G401 (cell line): Measurements from ENCODE around the gene CHMP4A. TPM values are rescaled to one million over a fixed set of nuclear protein-coding genes. Genes with fewer than 3 reads are reported as not detected.

Experiments
- DNase-seq: peaks from one replicate; pipeline ENCODE4 v3.0.0-alpha.2; 2015; ENCODE audit warnings: low spot score
- in situ Hi-C: cut with HindIII; loops from 2 replicates; pipeline ENCODE4 v1.10.0; 2016; ENCODE audit warnings: low sequenced_read_pairs, mixed read lengths
- total RNA-seq: library from RNA; depleted of rRNA; stranded (reverse); fragments of >200 nt; shearing (Covaris generic); gene quantifications from 2 replicates; pipeline ENCODE4 v1.2.3, GENCODE V29; 2014; rRNA removed

The CHMP4A gene
- 30.8 and 40.4 TPM in 2 replicates for total RNA-seq

DNA sequence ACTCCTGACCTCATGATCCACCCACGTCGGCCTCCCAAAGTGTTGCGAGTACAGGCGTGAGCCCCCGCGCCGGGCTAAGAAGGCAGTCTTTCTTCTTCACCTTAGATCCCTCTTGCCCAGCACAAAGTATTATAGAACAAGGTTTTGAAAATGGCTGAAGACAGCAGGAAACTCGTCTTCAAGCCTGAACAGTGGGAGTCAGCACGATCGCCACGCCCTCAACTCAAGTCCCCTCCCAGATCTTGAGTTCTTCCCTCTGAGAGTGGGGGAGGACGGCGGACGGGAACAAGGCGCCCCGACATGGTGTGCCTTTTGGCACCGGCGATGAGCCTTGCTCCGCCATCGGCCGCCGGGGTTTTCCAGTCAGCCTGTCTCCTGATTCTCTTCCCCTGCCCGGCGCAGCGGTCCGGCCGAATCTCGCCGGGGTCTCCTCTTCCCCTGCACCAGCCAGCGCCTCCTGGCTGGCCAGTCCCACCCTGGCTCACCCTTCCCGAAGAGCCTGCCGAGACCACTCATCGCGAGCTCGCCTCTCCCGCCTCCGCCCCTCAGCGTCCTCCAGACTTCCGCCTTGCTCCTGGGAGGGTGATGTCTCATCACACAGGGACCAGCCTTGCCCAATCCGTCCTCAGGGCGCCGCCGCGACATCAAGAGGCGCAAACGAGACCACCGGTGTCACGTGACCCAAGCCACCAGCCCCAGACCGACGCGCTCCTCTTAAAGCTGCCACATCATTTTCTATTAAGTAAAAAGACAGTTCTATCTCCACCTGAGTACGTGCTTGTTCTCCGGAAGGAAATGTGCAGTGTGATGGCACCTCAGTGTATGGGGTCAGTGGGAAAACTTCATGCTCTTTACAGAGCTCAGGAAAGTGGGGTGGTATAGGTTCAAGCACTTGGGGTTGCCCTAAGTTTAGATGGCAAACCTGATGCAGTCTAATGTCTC, at the start of gene CHMP4A:
Gene CHMP4A, minus strand, starts transcription at position 565 of the 942 bp plus-strand sequence. Its CDS starts 49 bp downstream, at position 516.
- DNase-seq: peak; percentile 95
- in situ Hi-C loops: no loop called here

GRCh38 chr14:24261969-24262327, 48.7 kb upstream of the CHMP4A start:
- no peak for DNase-seq
- in situ Hi-C loops: no loop called here

DNA sequence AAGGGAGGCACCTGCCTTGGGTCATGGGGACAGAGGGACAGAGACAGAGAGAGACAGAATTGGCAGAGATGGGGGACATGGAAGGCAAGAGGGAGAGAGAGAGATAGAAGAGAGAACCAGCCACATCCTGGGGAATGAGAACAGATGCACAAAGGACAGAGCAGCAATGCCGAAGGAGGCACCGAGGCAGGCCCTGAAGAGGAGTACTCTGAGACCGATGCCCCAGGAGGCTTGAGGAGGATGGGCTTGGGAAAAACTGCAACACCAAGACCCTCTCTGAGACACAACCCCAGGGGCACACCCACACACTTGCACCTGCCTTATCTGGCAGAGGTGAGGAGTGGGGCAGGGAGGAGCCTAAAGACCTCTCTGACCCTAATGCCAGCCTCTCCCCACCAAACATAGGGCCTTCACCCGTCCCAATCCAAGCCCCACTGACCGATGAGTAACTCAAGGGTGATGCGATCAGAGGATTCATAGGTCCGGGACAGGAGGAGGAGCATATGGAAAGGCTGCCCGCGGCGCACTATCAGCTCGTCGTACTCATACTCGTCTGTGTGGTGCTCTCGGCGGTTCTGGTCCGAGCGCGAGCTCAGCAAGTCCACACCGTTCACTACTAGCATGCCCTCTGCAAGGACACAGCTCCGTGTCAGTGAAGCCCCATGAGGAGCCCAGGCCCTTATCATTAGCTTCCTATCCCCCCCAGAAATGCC, 48.1 kb upstream of the CHMP4A start:
- no peak for DNase-seq
- in situ Hi-C loops: no loop called here

- in situ Hi-C loops: no loop called here
- DNase-seq: no peak
These were observed 47.5 kb upstream of the CHMP4A start for GRCh38 chr14:24260780-24261157.

- in situ Hi-C loops: no loop called here
- DNase-seq: no peak
These were observed 46.9 kb upstream of the CHMP4A start for GRCh38 chr14:24260026-24260779.

DNA sequence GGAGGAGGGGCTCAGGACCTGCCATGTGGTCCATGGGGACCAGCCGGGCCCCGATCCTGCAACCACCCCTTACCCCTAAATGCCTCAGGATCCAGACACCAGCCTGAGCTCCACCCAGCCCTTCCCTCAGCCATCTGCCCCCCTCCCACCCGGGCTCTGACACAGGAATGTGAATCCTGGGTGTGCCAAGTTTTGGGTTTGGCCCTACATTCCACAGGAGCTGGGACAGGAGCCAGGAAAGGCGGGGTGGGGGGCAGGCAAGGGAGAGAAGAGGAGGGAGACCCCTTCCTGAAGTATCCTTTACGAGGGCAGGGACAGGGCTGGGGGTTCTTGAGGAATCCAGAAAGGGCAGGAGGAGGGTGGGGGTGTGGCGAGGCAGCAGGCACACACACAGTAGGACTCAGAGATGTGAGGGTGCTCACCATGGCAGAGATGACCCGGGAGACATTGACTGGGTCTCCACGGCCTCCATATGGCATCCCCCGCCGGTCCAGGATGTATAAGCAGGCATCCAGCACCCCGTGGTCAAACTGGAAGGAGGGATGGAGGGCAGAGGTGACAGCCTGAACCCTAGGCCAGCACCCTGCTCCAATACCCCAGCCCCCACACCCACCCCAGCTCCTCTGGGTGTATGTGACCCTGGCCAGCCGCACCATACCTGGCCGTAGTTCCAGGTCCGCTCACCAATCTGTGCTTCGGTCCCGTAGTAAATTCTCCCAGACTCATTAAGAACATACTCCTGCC, 46.2 kb upstream of the CHMP4A start:
- in situ Hi-C loops: no loop called here
- no peak for DNase-seq

GRCh38 chr14:24258548-24259265, 45.4 kb upstream of the CHMP4A start:
- no peak for DNase-seq
- in situ Hi-C loops: no loop called here

GRCh38 chr14:24258119-24258518, 44.8 kb upstream of the CHMP4A start:
- in situ Hi-C loops: no loop called here
- DNase-seq: no peak

DNA sequence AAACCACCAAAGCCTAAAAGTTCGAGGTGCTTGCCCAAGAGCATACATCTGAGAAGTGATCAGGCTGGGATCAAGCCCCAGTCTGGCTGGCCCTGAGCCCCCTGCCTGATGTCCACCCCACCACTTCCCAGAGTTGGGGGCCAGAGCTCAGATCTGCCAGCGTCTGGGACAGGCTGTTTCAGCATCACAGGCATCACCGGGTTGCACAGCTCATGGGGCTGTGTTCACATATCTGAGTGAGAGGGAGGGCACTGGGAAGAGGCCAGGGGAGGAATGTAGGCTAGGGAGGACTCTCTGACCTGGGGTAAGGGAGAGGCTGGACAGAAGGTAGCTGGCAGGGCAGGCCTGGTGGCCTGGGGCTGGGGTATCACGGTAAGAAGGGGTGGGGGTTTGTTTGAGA, 43.7 kb upstream of the CHMP4A start:
- no peak for DNase-seq
- in situ Hi-C loops: no loop called here

- in situ Hi-C loops: no loop called here
- no peak for DNase-seq
These were observed 42.8 kb upstream of the CHMP4A start for GRCh38 chr14:24255931-24256711.

DNA sequence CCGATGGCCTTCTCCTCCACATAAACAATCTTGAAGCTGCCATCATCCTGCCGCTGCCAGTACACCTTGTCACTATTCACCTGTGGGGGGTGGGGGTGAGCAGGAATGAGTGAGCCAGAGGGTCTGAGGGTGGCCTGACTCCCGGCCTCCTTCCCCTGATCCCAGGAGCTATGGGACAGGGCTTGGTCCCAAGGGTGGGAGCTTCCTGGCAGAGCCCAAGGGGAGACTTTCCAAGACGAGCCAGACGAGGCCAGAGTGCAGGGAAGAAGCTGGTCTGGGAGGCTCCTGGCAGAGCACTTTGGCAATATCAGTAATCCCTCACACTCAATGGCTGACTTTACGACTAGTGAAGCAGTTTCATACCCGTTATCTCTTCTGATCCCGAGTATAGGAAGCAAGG, 42.1 kb upstream of the CHMP4A start:
- in situ Hi-C loops: no loop called here

DNA sequence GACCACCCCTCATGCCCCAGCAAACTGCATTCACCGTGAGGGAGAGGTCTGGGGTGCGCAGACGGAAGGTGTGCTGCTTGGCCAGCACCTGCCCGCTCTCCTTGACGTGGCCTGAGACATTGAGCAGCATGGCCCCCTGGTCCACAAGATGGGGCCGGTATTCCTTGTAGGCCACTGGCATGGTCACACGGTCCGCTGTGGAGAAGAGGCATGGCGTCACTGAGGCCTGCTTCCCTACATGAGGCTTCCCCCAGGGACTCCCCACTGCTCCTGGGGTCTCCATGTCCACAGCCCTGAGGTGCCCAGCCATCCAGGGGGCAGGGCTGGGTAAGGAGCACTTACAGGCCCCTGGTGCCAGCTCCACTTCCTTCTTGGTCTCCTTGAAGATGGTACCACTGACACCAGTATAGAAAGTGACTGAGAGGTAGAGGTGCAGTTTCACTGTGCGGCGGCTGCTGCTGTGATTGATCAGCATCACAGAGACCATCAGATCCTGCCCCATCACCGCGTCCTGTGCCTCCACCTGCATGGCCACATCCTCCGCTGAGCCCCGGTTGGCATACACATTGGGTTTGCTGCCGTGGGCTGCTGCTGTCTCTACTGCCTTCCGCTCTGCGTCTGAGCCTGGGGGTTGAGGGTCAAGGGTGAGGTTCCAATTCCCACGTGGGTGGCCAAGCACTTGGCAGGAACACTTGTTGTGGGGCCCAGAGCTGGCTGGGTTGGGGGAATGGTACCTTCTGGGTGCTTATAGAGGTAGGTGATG, 41.5 kb upstream of the CHMP4A start:
- no peak for DNase-seq
- in situ Hi-C loops: no loop called here

More for the DNA sequence above, 42.1 kb upstream of the CHMP4A start:
- no peak for DNase-seq

DNA sequence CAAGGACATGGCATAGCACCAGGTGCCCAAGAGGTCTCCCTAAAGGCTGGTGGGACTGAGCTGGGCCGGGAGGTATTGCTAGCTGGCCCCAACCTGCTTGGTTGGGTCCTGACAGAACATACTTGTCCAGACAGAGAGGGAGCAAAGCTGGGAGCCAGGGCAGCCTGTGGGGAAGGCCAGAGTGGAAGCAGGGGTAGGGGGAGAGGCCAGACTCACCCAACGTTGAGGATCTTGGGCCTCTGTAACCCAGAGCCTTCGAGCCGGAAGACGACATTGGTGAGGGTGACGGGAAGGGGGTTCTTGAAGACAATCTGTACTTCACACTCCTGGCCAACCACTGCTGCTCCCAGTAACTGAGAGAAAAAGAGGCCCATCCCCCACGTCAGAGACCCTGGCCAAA, 40.6 kb upstream of the CHMP4A start:
- DNase-seq: no peak
- in situ Hi-C loops: no loop called here

DNA sequence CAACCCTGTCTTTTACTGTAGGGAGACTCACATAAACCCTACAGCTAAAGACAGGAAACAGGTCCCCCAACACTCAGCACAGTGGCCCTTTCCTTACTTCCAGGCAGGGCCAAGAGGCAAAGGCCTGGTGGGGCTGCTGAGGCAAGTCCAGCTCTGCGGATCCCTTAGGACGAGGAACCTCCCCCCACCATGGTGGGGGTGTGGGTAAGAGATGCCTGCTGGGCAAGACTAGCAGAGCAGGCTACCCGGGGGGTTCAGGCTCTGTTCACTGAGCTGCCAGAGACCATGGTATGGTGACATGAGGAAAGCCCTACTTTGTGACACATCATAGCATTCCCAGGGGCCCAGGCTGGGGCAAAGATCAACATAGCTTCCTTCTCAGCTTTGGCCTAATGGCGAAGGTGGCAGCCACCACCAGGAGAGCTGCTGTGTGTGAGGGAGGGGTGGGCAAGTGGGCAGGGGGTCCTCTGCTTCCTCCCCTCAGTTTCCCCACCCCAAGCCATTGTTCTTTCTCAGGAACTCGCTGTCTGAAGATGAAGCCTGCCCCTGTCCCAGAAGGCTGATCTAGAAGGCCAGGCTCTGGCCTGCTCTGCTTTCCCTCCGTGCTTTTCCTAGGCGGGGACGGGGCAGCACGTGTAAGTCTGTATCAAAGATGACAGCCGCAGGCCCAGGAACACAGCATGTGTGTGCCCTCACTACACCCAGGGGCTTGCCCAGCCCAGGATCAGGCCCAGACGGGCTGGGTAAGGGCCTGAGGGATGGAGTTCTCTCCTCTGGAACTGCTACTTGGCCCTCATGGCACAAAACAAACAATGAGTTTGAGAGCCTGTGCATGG, 39.2 kb upstream of the CHMP4A start:
- in situ Hi-C loops: no loop called here
- no peak for DNase-seq

DNA sequence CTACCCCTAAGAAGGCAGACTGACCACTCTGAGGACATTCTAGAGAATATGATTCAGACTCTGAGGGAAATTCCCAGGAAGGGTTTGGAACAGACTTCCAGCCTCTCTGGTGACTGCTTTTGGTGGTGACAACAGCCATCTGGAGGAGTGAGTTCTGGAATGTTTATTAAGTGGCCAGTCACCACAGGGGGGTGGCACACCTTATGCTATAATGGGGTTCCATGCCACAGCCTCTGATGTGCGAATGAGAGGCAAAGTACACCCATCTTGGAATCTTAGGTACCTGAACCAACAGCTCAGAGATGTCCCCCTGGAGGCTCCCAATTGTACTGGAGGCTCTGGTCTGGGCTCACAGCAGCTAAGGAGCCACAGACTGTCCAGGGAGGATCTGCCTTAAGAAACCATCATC, 38.6 kb upstream of the CHMP4A start:
- in situ Hi-C loops: no loop called here
- DNase-seq: peak; percentile 44

GRCh38 chr14:24250354-24250753, 37.1 kb upstream of the CHMP4A start:
- DNase-seq: no peak
- in situ Hi-C loops: no loop called here
